Endothelial cell of umbilical vein (primary cell): Measurements from ENCODE around the gene E2F2. TPM values are rescaled to one million over a fixed set of nuclear protein-coding genes. Genes with fewer than 3 reads are reported as not detected.
"Not testable (repeated sequence)": the region's sequence is repeated elsewhere in the genome, so short reads cannot be mapped to it uniquely, and the experiment has no call there.

Source experiments
- BruUV-seq: library from RNA; stranded (reverse); fragments of 400-500 nt; replicated peaks from 2 replicates; lab custom pipeline; 2021; lab: Mats Ljungman, UMichigan
- CTCF ChIA-PET: fragments of 300-600, 350-600 bp; sonication (Branson Sonifier 250); formaldehyde crosslinking; loops from one replicate; lab custom pipeline; 2021; ENCODE audit warnings: antibody characterized with exemption, inconsistent platforms; lab: Charles Lee
- POLR2A ChIA-PET: fragments of 300-600, 350-600 bp; sonication (Branson Sonifier 250); formaldehyde crosslinking; loops from one replicate; lab custom pipeline; 2021; ENCODE audit warnings: antibody characterized with exemption, inconsistent platforms; lab: Charles Lee
- DNase-seq: peaks from one replicate; pipeline ENCODE4 v3.0.0-alpha.2; 2011; ENCODE audit warnings: low read depth, low spot score
- FAIRE-seq: peaks from 2 replicates; lab custom pipeline; 2011; peaks lifted over from hg19 to GRCh38; lab: Jason Lieb, UNC
- H2AFZ ChIP-seq: 2 replicates; pipeline ENCODE4 v1.6.0; 2012; ENCODE audit warnings: low read depth, low read length, control low read depth, inconsistent platforms
- H3K27ac ChIP-seq: 2 replicates; pipeline ENCODE4 v1.5.1; 2011; ENCODE audit warnings: low read depth, mild to moderate bottlenecking, control low read depth, low read length, moderate library complexity; ENCODE audit not compliant: insufficient read depth
- H3K27me3 ChIP-seq, 2 experiments: 2 replicates each; pipeline versions ENCODE4 v1.6.0 to v1.6.1; 2011; ENCODE audit warnings: low read length in 2 of 2, mixed read lengths in 1 of 2; ENCODE audit not compliant: control insufficient read depth in 2 of 2, insufficient read depth in 2 of 2
- H3K36me3 ChIP-seq, 2 experiments: 2 replicates in 1 of 2; 3 replicates in 1 of 2; pipeline ENCODE4 v1.5.1; 2011; ENCODE audit warnings: low read length in 2 of 2, mild to moderate bottlenecking in 1 of 2, moderate library complexity in 1 of 2; ENCODE audit not compliant: control insufficient read depth in 2 of 2, insufficient read depth in 2 of 2; ENCODE audit errors: extremely low read depth in 1 of 2
- H3K4me1 ChIP-seq: 3 replicates; pipeline ENCODE4 v1.5.1; 2011; ENCODE audit warnings: mild to moderate bottlenecking, low read length; ENCODE audit not compliant: control insufficient read depth, insufficient read depth; ENCODE audit errors: extremely low read depth
- H3K4me2 ChIP-seq: 2 replicates; pipeline ENCODE4 v1.6.1; 2011; ENCODE audit warnings: low read length, control low read depth, mixed read lengths; ENCODE audit not compliant: insufficient read depth
- H3K4me3 ChIP-seq, 3 experiments: fragments of 200-600 bp in 1 of 3; sonication (generic), shearing (Covaris generic) in 1 of 3; replicated peaks in 1 of 3; 2 replicates each; pipeline ENCODE4 v1.5.1; 2011 to 2016; ENCODE audit warnings: control low read depth in 3 of 3, low read length in 3 of 3, mild to moderate bottlenecking in 2 of 3, inconsistent platforms in 1 of 3, low read depth in 1 of 3, moderate library complexity in 1 of 3; ENCODE audit not compliant: insufficient read depth in 1 of 3
- H3K79me2 ChIP-seq: 2 replicates; pipeline ENCODE4 v1.6.0; 2012; ENCODE audit warnings: low read length, inconsistent platforms; ENCODE audit not compliant: control insufficient read depth, insufficient read depth
- H3K9ac ChIP-seq: replicated peaks from 2 replicates; pipeline ENCODE3; 2011; ENCODE audit warnings: low read length, control low read depth; ENCODE audit not compliant: insufficient read depth; ENCODE audit errors: extremely low read depth
- H3K9me1 ChIP-seq: replicated peaks from 3 replicates; pipeline ENCODE4 v1.6.0; 2011; ENCODE audit warnings: mild to moderate bottlenecking, low read length; ENCODE audit not compliant: control insufficient read depth, insufficient read depth; ENCODE audit errors: extremely low read depth
- H3K9me3 ChIP-seq: replicated peaks from 2 replicates; pipeline ENCODE4 v1.5.1; 2012; ENCODE audit warnings: low read length, inconsistent platforms; ENCODE audit not compliant: control insufficient read depth, insufficient read depth
- H4K20me1 ChIP-seq: replicated peaks from 2 replicates; pipeline ENCODE3; 2011; ENCODE audit warnings: mild to moderate bottlenecking, low read length; ENCODE audit not compliant: control insufficient read depth, insufficient read depth; ENCODE audit errors: extremely low read depth
- FOS ChIP-seq: IDR thresholded peaks from 2 replicates; pipeline ENCODE4 v1.6.1; 2011; ENCODE audit warnings: mild to moderate bottlenecking, low read length, moderate library complexity, borderline replicate concordance; ENCODE audit not compliant: insufficient read depth
- dilution Hi-C: fragments of 300-500 bp; cut with MboI; formaldehyde crosslinking; loops from one replicate; pipeline ENCODE4 v1.15.0; 2019; ENCODE audit warnings: low sequenced_read_pairs; ENCODE audit not compliant: extremely low pct_ligation_motif_present
- intact Hi-C: fragments of 100-400 bp; cut with micrococcal nuclease; formaldehyde crosslinking; loops from one replicate; pipeline ENCODE4 v1.10.0; 2022
- polyA plus RNA-seq, 4 experiments: library from polyadenylated mRNA; depleted of rRNA in 3 of 4; stranded (reverse) in 3 of 4; unstranded in 1 of 4; fragments of >200 nt; gene quantifications; 2 replicates each; pipeline versions ENCODE4 v1.2.1 to v1.2.3, GENCODE V29; 2011 to 2012; ENCODE audit warnings: missing spikeins in 1 of 4
- total RNA-seq: library from RNA; stranded (reverse); gene quantifications from 2 replicates; pipeline ENCODE4 v1.2.3, GENCODE V29; 2021

The E2F2 gene
- total and polyA plus RNA-seq, 2 donors (not counting 3 experiments of a cell fraction or from before 2014, with no cell fraction given): 1.1 to 5.6 TPM

DNA sequence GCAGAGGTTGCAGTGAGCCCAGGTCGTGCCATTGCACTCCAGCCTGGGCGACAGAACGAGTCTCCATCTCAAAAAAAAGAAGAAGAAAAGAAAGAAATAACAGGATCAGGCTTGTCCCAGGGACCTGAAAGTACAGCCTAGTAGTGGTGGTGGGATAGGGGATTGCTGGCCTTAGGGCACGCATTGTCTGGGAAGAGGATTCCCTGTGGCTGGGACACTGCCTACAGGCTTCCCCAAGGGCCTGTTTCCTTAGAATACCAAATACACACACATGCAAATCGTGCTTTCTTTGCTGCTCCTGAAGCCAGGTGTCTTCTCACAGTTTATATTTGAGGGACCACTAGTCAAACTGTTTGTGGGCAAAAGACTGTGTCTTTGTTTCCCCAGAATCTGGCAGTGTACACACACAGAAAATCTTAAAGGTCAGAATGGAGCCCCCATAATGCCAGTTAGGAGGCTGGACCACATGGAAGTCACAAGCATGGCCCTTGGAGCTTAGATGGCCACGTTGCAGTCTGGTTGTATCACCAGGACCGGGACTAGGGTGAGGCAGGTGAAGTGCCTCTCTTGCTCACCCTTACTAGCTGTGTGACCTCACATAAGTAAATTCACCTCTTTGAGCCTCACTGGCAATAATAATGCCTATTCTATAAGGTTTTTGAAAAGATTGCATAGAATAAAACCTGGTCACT, 34.4 kb downstream of the E2F2 start:
- no TSS peak for BruUV-seq
- Histone ChIP-seq H3K27me3 (no peaks in the 10 kb centered on the region), H3K79me2 (no peaks in the 10 kb centered on the region), H3K36me3 (no peaks in the 10 kb centered on the region), H3K4me3 (no peak overlapping the region), H3K9ac (no peak overlapping the region), H3K4me2 (no peak overlapping the region), H3K9me3 (no peaks in the 10 kb centered on the region), H3K4me1 (no peaks in the 10 kb centered on the region), H3K27ac (no peak overlapping the region), H4K20me1 (no peaks in the 10 kb centered on the region), H2AFZ (no peak overlapping the region), H3K9me1 (no peaks in the 10 kb centered on the region)
- no peak for DNase-seq
- FAIRE-seq: no peak
- CTCF ChIA-PET: interaction anchor here (0.5 to 8.3 kb wide), 70 partner anchors 8 to 577 kb away, joined by 3 to 287 read pairs (median 5); partner anchors contain the start of genes ASAP3, E2F2, ELOA and HNRNPR
- dilution Hi-C loops: no loop called here
- POLR2A ChIA-PET: no interaction called here
- TF ChIP-seq FOS: no peak
- intact Hi-C loops: loop anchor here (1.0 kb wide), 4 partner anchors 43 to 520 kb away; no protein-coding TSS in a partner anchor

GRCh38 chr1:23494836-23495235, 36.2 kb downstream of the E2F2 start:
- FAIRE-seq, H3K36me3 ChIP-seq, H3K27ac ChIP-seq, H3K9me3 ChIP-seq, H3K9me1 ChIP-seq, H2AFZ ChIP-seq, H3K4me2 ChIP-seq, H3K79me2 ChIP-seq, H3K9ac ChIP-seq, dilution Hi-C loops, H3K27me3 ChIP-seq, intact Hi-C loops, H3K4me1 ChIP-seq, H3K4me3 ChIP-seq, BruUV-seq, POLR2A ChIA-PET, DNase-seq, H4K20me1 ChIP-seq: not testable (repeated sequence)
- CTCF ChIA-PET: interaction anchor here (0.7 to 7.7 kb wide), 4 partner anchors 12 to 518 kb away, joined by 3 to 287 read pairs (median 6); partner anchors contain the start of gene ASAP3

- H4K20me1 ChIP-seq, H3K4me3 ChIP-seq, H3K4me2 ChIP-seq, BruUV-seq, dilution Hi-C loops, intact Hi-C loops, H3K9ac ChIP-seq, H3K36me3 ChIP-seq, H2AFZ ChIP-seq, H3K9me1 ChIP-seq, FAIRE-seq, CTCF ChIA-PET, H3K4me1 ChIP-seq, POLR2A ChIA-PET, DNase-seq, H3K27ac ChIP-seq, H3K9me3 ChIP-seq, H3K79me2 ChIP-seq, H3K27me3 ChIP-seq: not testable (repeated sequence)
These were observed 38.3 kb downstream of the E2F2 start for GRCh38 chr1:23492776-23493175.
